ENCODE results near the gene WDR27.

The WDR27 gene

GRCh38 chr6:169501128-169501527 lies 200.7 kb downstream of the WDR27 start:
- no peak for TF ChIP-seq CTCF (IDR thresholded peaks at IDR 0.05; ENCODE audit: low read depth, low read length)
- no peak overlapping the region for H3K4me3 ChIP-seq (replicated peaks in 1 of 2; ENCODE audit: low read depth in 2 of 2, low read length in 2 of 2)
- no peak for DNase-seq (ENCODE audit: low read depth in 2 of 2)

GRCh38 chr6:169500688-169501087 lies 201.1 kb downstream of the WDR27 start:
- H3K4me3 ChIP-seq (replicated peaks in 1 of 2; ENCODE audit: low read depth in 2 of 2, low read length in 2 of 2), result no peak overlapping the region
- no peak for TF ChIP-seq CTCF (IDR thresholded peaks at IDR 0.05; ENCODE audit: low read depth, low read length)
- no peak for DNase-seq (ENCODE audit: low read depth in 2 of 2)

GRCh38 chr6:169499848-169500247 lies 202.0 kb downstream of the WDR27 start:
- no peak overlapping the region for H3K4me3 ChIP-seq (replicated peaks in 1 of 2; ENCODE audit: low read depth in 2 of 2, low read length in 2 of 2)
- TF ChIP-seq CTCF (IDR thresholded peaks at IDR 0.05; ENCODE audit: low read depth, low read length), result no peak
- DNase-seq (ENCODE audit: low read depth in 2 of 2), result no peak

- no peak overlapping the region for H3K4me3 ChIP-seq (replicated peaks in 1 of 2; ENCODE audit: low read depth in 2 of 2, low read length in 2 of 2)
- TF ChIP-seq CTCF (IDR thresholded peaks at IDR 0.05; ENCODE audit: low read depth, low read length), result no peak
- DNase-seq (ENCODE audit: low read depth in 2 of 2), result no peak
Observed at GRCh38 chr6:169498916-169499513, 202.8 kb downstream of the WDR27 start.

GRCh38 chr6:169495601-169496000 lies 206.2 kb downstream of the WDR27 start:
- no peak for TF ChIP-seq CTCF (IDR thresholded peaks at IDR 0.05; ENCODE audit: low read depth, low read length)
- H3K4me3 ChIP-seq (replicated peaks in 1 of 2; ENCODE audit: low read depth in 2 of 2, low read length in 2 of 2), result no peak overlapping the region
- DNase-seq (ENCODE audit: low read depth in 2 of 2), result peak; percentile 49 to 52

- no peak for TF ChIP-seq CTCF (IDR thresholded peaks at IDR 0.05; ENCODE audit: low read depth, low read length)
- no peak overlapping the region for H3K4me3 ChIP-seq (replicated peaks in 1 of 2; ENCODE audit: low read depth in 2 of 2, low read length in 2 of 2)
- DNase-seq (ENCODE audit: low read depth in 2 of 2), result no peak
Observed at GRCh38 chr6:169494038-169494437, 207.8 kb downstream of the WDR27 start.

- DNase-seq (ENCODE audit: low read depth in 2 of 2), result no peak
- H3K4me3 ChIP-seq (replicated peaks in 1 of 2; ENCODE audit: low read depth in 2 of 2, low read length in 2 of 2), result no peak overlapping the region
- TF ChIP-seq CTCF (IDR thresholded peaks at IDR 0.05; ENCODE audit: low read depth, low read length), result no peak
Observed at GRCh38 chr6:169491482-169491881, 210.3 kb downstream of the WDR27 start.

Data from cardiac fibroblast (primary cell).